Measurements from ENCODE around the gene NAB1.

The NAB1 gene

GRCh38 chr2:190637281-190637734 lies 11.6 kb upstream of the NAB1 start:
- no peak for DNase-seq (ENCODE audit: low read depth in 2 of 2)

- no peak for DNase-seq (ENCODE audit: low read depth in 2 of 2)
Observed at GRCh38 chr2:190637903-190638618, 10.8 kb upstream of the NAB1 start.

- no peak for DNase-seq (ENCODE audit: low read depth in 2 of 2)
Observed at GRCh38 chr2:190640117-190640516, 8.8 kb upstream of the NAB1 start.

- DNase-seq (ENCODE audit: low read depth in 2 of 2) = no peak
Observed at GRCh38 chr2:190641469-190641868, 7.4 kb upstream of the NAB1 start.

GRCh38 chr2:190646780-190647522 lies 1.9 kb upstream of the NAB1 start:
- DNase-seq (ENCODE audit: low read depth in 2 of 2) = no peak

- DNase-seq (ENCODE audit: low read depth in 2 of 2) = peak; percentile 86 to 92
Observed at GRCh38 chr2:190648289-190649034, 421 bp upstream of the NAB1 start.

- DNase-seq (ENCODE audit: low read depth in 2 of 2) = no peak
Observed at GRCh38 chr2:190649798-190650390, 1.0 kb downstream of the NAB1 start.

GRCh38 chr2:190651413-190651812 lies 2.5 kb downstream of the NAB1 start:
- DNase-seq (ENCODE audit: low read depth in 2 of 2) = no peak

GRCh38 chr2:190653231-190653630 lies 4.3 kb downstream of the NAB1 start:
- no peak for DNase-seq (ENCODE audit: low read depth in 2 of 2)

GRCh38 chr2:190653931-190654330 lies 5.0 kb downstream of the NAB1 start:
- DNase-seq (ENCODE audit: low read depth in 2 of 2) = no peak

- no peak for DNase-seq (ENCODE audit: low read depth in 2 of 2)
Observed at GRCh38 chr2:190655113-190655512, 6.2 kb downstream of the NAB1 start.

GRCh38 chr2:190655570-190655969 lies 6.7 kb downstream of the NAB1 start:
- DNase-seq (ENCODE audit: low read depth in 2 of 2) = no peak

GRCh38 chr2:190656301-190656700 lies 7.4 kb downstream of the NAB1 start:
- no peak for DNase-seq (ENCODE audit: low read depth in 2 of 2)

- no peak for DNase-seq (ENCODE audit: low read depth in 2 of 2)
Observed at GRCh38 chr2:190657474-190658255, 8.8 kb downstream of the NAB1 start.

- no peak for DNase-seq (ENCODE audit: low read depth in 2 of 2)
Observed at GRCh38 chr2:190659553-190659952, 10.7 kb downstream of the NAB1 start.

GRCh38 chr2:190662754-190663153 lies 13.9 kb downstream of the NAB1 start:
- no peak for DNase-seq (ENCODE audit: low read depth in 2 of 2)

- no peak for DNase-seq (ENCODE audit: low read depth in 2 of 2)
Observed at GRCh38 chr2:190663348-190663747, 14.5 kb downstream of the NAB1 start.

GRCh38 chr2:190663839-190664238 lies 15.0 kb downstream of the NAB1 start:
- DNase-seq (ENCODE audit: low read depth in 2 of 2) = no peak

- DNase-seq (ENCODE audit: low read depth in 2 of 2) = no peak
Observed at GRCh38 chr2:190664240-190664639, 15.4 kb downstream of the NAB1 start.

GRCh38 chr2:190666895-190667294 lies 18.0 kb downstream of the NAB1 start:
- DNase-seq (ENCODE audit: low read depth in 2 of 2) = no peak

- no peak for DNase-seq (ENCODE audit: low read depth in 2 of 2)
Observed at GRCh38 chr2:190668892-190669291, 20.0 kb downstream of the NAB1 start.

Measured in stimulated activated CD4-positive, alpha-beta T cell treated with anti-CD3 and anti-CD28 coated beads, Interleukin-1b, Interleukin-23, amount 100 ng/mL, for 4 hours (primary cell).